Stimulated activated CD4-positive, alpha-beta T cell treated with anti-CD3 and anti-CD28 coated beads, Interleukin-4, amount 100 ng/mL, for 48 hours (primary cell): ENCODE measurements around the gene MACROD1.
A peak's percentile ranks its signal among the peaks of the same experiment; 100 is the strongest.

Experiments used
- DNase-seq, 2 donors: peaks; one replicate each; pipeline ENCODE4 v3.0.0-alpha.2; 2020; ENCODE audit warnings: low read depth in 2 of 2

MACROD1 gene, protein sequence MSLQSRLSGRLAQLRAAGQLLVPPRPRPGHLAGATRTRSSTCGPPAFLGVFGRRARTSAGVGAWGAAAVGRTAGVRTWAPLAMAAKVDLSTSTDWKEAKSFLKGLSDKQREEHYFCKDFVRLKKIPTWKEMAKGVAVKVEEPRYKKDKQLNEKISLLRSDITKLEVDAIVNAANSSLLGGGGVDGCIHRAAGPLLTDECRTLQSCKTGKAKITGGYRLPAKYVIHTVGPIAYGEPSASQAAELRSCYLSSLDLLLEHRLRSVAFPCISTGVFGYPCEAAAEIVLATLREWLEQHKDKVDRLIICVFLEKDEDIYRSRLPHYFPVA

DNA sequence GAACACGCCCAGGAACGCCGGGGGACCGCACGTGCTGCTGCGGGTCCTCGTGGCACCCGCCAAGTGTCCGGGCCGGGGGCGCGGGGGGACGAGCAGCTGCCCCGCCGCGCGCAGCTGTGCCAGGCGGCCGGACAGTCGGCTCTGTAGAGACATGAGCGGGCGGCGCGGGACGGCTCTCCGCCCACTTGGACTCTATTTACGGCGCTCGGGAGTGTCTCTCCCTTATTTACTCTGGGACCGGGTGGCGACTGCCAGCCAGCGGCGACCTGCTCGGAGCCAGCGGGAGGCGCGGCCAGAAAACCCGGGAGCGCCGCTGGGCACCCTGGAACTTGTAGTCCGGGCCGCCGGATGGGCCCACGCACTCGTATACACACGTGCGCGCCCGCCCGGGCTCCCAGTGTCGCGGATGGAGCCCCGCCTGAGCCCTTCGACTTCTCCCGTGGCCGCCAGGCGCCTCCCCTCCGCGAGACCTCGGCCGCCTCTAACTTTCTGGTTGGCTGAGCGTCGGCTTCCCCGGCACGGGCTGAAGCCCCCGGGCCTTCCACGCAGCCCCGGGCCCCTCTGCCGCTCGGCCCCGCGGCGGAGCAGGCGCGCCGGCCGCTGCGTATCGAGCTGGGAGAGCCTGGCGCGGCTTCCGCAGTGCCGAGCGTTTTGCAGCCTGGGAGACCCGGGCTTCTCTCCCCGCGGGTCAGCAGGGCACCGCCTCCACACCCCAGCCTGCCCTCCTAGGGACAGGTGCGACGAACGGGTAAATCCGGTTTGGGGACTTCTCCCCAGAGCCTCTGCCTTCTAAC lies at the start of gene MACROD1:
TSS of gene MACROD1 (minus strand) at position 272 of the 794 bp plus-strand sequence. CDS start at position 153, 119 bp downstream.
- peak; percentile 78 to 83 for DNase-seq

DNA sequence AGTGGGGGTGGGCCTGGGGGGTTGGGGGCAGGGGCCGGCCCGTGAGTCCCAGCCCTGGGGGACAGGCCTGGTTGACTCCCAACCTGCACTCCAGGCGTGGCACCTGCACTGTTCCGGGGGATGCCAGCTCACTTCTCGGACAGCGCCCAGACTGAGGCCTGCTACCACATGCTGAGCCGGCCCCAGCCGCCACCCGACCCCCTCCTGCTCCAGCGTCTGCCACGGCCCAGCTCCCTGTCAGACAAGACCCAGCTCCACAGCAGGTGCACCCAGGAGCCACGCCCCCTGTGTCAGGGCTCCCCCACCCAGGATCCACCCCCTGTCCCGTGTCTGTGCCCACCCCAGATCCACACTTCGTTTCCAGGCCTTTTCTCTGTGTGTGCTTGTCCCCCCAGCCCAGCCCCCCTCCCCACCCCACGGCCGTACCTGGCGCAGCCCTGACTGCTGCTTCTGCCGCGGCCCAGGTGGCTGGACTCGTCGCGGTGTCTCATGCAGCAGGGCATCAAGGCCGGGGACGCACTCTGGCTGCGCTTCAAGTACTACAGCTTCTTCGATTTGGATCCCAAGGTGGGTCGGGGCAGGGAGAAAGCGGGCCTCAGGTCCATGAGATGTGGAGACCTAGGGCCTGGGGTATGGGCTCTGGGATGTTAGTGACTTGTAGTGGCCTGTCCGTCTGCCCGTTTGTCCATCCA lies 45.4 kb upstream of the MACROD1 start:
- no peak for DNase-seq

DNA sequence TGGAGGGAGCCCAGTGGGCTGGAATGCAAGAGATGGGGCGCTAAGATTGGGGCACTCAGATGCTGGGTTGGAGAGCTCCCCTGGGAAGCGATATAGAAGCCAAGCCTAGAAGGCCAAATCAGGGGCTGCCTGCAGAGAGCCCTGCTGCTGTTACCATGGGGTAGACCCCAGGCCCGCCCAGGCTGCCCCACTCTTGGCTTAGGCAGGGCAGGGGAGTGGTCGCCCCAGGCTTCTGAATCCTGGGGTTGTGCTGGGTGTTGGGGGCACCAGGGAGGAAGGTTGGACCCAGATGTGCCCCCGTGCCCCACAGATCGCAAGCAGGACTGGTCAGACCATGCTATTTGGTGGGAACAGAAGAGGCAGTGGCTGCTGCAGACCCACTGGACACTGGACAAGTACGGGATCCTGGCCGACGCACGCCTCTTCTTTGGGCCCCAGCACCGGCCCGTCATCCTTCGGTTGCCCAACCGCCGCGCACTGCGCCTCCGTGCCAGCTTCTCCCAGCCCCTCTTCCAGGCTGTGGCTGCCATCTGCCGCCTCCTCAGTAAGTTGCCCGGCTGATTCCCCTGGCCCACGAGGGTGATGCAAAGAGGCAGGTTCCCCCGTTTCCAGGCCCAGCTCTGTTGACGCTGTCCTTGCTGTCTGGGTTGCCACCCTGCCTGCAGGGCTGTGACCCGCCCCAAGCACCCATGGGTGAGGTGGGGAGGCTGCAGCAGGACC lies 44.5 kb upstream of the MACROD1 start:
- no peak for DNase-seq

DNA sequence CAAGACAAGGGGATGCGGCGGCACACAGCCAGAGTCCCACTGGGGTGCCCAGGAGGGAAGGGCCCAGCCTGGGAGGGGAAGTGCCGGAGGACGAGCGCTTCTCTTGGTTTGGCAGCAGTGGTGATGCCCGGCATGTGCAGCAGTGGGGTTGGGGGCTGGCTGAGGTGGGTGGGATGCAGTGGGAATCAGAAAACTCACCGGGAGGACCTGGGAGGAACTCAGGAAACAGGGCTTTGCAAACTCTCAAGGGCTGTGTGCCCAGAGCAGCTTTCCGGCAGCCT lies 43.6 kb upstream of the MACROD1 start:
- DNase-seq = no peak

DNA sequence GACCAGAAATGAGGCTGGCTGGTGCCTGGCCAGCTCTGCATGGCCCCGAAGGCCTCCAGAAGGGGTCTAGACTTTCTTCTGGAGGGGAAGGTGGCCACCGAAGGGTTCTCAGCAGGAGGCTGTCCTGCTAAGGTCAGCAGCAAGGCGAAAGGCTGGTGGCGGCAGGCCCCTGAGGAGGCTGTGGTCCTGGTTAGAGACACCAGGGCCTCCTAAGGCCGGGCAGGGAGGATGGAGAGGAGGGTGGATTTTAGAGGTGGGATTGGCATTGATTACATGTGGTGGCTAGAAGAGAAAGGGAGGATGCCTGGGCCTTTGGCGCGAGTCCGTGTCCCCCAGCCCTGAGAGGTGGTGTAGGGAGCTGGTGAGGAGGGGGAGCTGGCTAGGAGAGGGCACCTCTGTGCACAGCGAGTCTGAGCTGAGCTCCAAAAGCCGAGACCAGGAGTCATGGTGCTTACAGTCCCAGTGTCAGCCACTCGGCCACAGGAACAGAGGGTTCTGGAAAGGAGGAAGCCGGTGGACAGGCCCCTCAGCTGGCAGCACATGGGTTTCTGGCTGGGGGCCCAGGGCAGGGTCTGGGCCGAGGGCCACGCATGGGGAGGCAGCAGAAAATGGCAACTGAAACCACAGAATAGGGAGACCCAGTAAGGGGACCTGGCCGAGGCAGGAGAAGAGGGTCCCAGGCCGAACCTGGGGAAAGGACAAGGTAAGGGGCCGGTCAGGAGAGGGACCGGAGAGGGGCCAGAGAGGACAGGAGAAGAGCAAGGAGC lies 43.1 kb upstream of the MACROD1 start:
- no peak for DNase-seq

DNA sequence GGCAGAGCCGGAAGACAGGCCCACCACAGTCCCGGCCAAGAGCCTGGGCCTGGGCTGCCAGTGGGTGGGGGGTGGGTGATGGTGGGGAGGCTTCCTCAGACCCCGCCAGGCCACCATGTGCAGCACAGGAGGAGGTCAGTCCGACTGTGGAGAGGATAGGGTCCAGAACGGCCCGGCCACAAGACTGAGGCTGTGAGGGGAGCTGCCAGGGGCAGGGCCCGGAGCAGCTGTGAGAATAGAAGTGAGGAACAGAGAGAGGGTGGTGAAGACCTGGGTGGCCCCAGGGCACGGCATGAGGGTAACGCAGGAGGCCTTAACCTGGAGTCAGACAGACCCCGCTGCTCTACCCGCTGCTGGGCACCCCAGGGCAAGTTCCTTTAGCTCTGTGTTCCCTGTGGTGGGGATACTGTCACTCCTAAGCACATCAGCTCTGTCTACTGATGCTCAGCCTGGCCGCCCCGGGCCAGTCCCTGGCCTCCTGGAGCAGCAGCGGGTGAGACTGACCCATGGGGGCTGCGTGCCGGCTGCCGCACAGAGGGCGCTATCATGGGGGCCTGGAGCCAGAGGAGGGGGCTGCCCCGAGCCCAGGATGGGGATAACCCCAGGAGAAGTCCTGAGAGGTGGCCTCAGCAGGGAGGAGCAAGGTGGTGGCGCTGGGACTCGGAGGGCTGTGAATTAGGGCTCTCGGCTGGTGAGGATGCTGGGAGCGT lies 42.3 kb upstream of the MACROD1 start:
- no peak for DNase-seq

DNA sequence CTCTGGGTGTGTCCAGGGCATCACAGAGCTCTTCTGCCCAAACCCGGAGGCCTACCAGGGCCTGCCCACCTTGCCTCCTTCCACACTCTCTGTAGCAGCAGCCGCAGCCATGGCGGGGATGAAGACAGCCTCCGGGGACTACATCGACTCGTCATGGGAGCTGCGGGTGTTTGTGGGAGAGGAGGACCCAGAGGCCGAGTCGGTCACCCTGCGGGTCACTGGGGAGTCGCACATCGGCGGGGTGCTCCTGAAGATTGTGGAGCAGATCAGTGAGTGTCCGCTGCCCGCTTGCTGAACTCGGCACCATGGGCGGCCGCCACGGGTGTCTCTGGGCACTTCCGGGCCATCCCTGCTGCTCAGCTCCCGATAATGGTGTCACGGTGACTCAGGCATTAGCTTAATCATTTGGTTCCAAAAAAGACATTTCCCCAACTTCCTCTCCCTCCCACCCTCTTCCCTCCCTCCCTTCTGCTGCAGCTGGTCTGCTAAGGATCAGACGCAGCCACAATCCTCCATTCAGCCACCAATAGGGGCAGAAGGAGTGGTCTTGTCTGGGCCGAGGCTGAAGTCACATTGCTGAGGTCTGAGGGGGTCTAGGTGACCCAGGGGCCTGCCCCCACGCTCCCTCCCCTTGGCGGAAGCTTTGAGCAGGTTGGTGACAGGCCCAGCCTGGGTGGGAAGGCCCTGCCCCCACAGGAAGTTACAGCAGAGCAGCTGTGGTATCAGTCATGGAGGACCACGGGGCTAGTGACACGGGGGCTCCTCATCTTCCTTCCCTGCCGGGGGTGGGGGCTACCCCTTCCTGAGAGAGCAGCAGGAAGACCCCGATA lies 41.6 kb upstream of the MACROD1 start:
- DNase-seq = peak; percentile 68 to 84

DNA sequence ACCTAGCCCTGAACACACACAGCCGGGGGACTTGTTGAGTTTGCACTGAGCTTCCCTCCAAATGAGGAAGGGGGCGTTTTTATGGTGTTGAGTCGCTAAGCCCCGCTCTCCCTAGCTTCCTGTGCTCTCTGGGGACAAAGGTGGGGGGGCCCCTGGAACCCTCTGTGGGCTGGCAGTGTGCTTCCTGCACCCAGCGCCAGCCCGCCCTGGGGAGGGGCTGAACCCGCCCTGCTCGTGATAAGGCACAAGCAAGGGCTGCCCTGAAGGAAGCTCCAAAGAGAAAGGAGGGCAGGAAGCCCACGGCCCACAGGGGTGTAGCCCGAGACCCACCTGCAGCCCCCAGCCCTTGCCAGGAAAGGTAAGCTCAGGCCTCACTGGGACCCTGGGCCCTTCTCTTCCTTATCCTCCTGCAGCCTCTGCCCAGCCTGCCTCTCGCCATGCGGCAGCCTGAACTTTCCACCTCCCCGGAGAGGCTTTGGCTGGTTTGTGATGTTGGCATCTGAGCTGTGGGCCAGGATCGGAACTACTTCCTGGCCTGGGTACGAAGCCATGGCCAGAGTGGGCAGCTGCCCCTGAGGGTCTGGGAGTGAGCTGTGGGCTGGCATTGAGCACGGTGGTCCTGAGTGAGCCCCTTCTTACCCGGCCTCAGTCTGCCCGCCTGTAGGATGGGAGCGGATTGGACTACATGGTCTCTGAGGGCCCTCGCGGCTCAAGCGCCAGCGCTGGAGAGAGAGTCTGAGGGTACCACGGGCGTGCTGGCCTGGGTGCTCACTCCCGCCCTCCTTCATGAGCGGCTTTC lies 40.7 kb upstream of the MACROD1 start, which contains the start of gene FERMT3:
TSS of gene FERMT3 (plus strand) at position 265 of the 799 bp plus-strand sequence. CDS start 644 bp downstream, outside the sequence.
- DNase-seq = peak; percentile 63 to 72

DNA sequence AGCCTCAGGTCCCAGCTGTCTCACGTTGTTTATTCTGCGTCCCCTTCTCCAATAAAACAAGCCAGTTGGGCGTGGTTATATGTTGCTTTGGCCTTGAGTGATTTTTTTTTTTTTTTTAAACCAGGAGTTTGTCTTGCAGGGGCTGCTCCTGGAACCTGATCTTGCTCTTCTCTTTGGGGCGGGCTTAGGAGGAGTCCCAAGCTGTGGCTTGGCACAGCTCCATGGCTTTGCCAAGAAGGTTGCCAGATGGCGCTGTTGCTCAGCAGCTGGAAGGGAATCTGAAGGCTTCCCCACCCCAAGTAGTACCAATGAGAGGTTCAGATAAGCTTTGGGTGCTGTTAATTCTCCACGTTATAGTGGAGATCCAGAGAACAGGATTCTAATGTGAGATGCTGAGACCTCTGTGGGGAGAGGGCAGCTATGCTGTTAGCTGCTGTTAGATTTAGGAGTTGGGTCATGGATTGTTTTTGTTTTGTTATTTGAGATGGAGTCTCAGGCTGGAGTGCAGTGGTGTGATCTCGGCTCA lies 38.6 kb upstream of the MACROD1 start:
- peak; percentile 63 to 70 for DNase-seq

DNA sequence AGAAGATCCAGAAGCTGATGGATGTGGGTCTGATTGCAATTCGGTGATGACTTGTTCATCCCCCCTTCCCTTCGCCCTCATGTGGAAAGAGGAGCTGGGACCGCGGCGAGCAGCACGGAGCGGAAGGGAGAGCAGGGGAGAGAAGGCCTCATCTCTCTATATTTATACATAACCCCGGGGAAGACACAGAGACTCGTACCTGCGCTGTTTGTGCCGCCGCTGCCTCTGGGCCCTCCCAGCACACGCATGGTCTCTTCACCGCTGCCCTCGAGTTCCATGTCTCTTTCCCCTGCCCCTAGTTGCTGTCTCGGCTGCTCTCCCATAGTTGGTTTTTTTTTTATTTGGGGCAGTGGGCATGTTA lies 38.1 kb upstream of the MACROD1 start:
- no peak for DNase-seq

DNA sequence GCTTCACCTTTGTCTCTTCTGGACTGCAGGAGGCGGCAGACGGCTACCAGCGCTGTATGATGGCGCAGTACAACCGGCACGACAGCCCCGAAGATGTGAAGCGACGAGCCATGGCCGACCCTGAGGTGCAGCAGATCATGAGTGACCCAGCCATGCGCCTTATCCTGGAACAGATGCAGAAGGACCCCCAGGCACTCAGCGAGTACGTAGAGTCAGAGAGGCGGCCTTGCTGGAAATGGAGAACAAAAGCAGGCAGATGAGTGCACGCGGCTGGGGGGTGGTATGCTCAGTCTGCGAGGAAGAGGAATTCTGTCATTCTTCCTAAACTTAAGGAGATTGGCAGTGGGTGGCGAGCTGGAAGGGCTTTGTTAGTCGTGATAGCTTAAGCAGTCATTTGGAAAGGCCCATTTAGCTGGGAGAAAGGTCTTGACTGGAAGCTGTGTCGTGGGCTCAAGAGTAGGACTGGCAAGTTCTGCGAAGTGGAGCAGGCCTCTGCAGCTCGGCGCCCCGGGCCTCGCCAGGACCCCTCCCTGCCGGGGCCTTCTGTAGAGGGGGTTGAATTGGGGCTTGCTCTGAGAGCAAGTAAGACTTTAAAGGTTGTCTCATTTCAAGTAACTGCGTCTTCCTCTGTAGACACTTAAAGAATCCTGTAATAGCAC lies 37.6 kb upstream of the MACROD1 start:
- no peak for DNase-seq

DNA sequence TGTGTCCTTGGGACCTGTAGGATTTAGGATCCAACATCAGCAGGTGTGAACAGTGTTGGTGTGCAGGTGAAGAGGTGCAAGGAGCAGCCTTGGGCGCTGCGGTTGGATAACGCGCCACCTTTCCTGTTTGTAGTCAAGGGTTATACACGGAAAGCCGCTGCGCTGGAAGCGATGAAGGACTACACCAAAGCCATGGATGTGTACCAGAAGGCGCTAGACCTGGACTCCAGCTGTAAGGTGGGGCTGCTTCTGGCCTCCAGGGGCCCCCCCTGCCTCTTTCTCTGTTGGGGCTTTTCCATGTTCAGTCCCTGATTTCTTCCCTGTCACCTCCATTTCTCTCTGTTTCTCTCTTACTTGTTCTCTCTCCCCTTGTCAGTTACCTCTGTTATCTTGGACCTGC lies 37.1 kb upstream of the MACROD1 start:
- DNase-seq = no peak

DNA sequence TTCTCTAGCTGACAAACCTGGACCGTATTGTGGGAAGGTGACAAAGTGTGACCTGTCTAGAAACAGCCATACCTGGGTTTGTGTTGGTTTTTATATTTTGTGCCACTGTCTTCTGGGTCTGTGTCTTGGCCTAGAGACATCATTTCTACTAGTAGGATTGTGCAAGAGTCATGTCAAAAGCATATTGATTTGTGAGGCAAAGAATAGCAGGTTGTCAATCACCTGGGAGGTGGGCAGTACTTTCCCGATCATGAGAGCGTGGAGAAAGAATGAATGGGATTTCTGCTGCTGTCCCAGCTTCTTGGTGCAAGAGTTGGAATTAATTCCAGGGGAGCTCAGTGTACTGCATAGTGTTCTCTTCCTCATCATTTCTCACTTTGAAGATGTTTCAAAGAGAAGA lies 35.6 kb upstream of the MACROD1 start:
- DNase-seq = no peak

DNA sequence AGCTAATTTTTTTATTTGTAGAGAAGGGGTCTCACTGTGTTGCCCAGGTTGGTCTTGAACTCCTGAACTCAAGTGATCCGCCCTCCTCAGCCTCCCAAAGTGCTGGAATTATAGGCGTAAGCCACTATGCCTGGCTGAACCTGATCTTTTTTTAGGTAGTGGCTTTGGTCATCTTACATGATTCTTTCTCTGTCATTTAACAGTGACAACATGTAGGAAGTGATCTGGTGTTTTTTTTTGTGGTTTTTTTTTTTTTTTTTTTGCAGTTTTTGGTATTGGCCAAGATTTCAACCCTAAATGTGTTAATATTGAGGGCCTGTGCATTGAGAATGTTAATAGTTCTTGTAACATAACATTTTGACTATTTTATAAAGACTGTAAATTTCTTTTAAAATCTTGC lies 32.6 kb upstream of the MACROD1 start:
- no peak for DNase-seq

DNA sequence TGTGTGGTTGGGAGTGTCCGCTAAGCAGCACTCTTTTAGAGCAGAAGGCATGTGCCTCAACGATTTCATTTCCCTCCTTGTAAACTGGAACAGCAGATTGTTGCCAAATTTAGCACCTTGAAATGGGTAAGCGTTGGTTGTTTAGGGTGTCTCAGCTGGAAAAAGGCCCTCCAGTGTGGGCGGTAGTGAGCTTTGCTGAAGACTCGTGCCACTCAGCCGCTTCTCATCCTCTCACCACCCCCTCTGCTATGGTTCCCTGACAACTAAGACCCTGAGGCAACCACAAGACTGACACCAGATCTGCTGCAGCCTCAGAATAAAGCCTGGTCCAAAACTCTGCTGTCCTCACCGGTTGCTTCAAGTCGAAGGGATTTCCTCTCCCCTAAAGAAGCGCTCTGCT lies 30.7 kb upstream of the MACROD1 start:
- DNase-seq = no peak

DNA sequence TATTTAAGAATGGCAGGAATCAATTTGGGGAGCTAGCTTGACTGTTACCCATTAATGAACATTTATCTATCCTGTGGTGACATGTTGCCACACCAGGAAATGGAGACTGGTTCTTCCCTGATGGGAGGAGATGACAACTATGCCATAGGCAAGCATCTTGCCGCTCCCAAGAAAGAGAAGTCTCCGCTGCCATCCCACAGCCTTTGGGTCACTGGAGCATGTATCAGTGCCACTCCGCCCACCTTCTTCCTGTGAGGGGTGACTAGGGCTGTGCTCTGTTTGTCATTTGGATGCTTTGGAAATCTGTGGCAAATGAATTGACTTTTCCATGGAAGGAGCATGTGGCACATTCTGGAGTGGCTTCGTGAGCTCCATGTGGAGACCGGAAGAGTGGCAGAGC lies 26.5 kb upstream of the MACROD1 start:
- no peak for DNase-seq

DNA sequence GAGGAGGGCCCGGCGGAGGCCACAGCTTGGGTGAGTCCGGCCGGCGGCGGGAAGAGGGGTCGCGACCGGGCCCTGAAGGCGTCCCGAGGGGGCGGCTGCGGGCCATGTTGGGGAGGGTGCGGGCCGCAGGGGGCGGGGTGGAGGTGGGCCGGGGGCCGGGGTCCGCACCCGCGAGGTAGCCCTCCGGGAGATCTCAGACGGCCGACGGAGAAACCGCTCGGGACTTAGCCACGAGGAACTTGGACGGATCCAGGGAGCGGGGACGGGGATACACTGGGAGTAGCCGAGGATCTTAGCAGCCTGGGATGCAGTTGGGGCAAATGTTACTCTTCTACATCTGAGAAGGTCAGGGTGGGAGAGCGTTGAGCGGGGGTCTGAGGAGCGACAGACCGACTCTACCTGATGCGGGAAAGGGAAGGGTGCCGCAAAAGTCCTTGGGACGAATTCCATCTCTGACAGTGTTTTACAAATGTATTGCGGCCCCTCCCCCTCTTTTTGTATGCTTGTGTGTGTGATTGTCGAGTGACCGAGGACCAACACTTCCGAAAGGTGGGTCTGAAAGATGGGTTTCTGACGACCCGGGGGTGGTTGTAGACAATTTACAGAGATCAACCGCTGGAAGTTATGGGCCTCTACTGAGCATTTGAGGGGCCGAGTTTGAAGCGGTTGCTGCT lies 20.7 kb upstream of the MACROD1 start:
- no peak for DNase-seq
